Mesenchymal stem cell (in vitro differentiated cells and primary cell): Measurements from ENCODE around the gene SERPINF2.

Experiments
- DNase-seq: peaks from one replicate; pipeline ENCODE4 v3.0.0-alpha.2; 2013
- H2AFZ ChIP-seq: one replicate; pipeline ENCODE4 v1.6.1; 2013; ENCODE audit warnings: low read depth, mild to moderate bottlenecking, control low read depth, inconsistent platforms, low read length, moderate library complexity
- H2AK5ac ChIP-seq: 2 replicates; pipeline ENCODE4 v1.6.1; 2013; ENCODE audit warnings: low read length, moderate library complexity, mild to moderate bottlenecking, inconsistent platforms; ENCODE audit not compliant: severe bottlenecking
- H2BK120ac ChIP-seq: one replicate; pipeline ENCODE4 v1.6.1; 2013; ENCODE audit warnings: low read depth, mild to moderate bottlenecking, inconsistent platforms, low read length, moderate library complexity
- H2BK12ac ChIP-seq, 2 experiments: one replicate each; pipeline ENCODE4 v1.6.1; 2013; ENCODE audit warnings: inconsistent platforms in 2 of 2, low read length in 2 of 2, mild to moderate bottlenecking in 2 of 2, moderate library complexity in 2 of 2, control low read depth in 1 of 2
- H2BK15ac ChIP-seq: one replicate; pipeline ENCODE4 v1.6.1; 2013; ENCODE audit warnings: mild to moderate bottlenecking, low read depth, inconsistent platforms; ENCODE audit not compliant: poor library complexity, severe bottlenecking
- H2BK5ac ChIP-seq: 2 replicates; pipeline ENCODE4 v1.6.1; 2013; ENCODE audit warnings: low read depth, mild to moderate bottlenecking, low read length, control low read depth, inconsistent platforms; ENCODE audit not compliant: poor library complexity, severe bottlenecking
- H3K14ac ChIP-seq, 2 experiments: one replicate each; pipeline ENCODE4 v1.6.1; 2013; ENCODE audit warnings: inconsistent platforms in 2 of 2, low read length in 2 of 2, control low read depth in 1 of 2, mild to moderate bottlenecking in 1 of 2, moderate library complexity in 1 of 2
- H3K18ac ChIP-seq, 2 experiments: one replicate each; pipeline ENCODE4 v1.6.1; 2013; ENCODE audit warnings: inconsistent platforms in 2 of 2, low read length in 2 of 2, control low read depth in 1 of 2, low read depth in 1 of 2, mild to moderate bottlenecking in 1 of 2
- H3K23ac ChIP-seq, 2 experiments: one replicate each; pipeline ENCODE4 v1.6.1; 2013; ENCODE audit warnings: inconsistent platforms in 2 of 2, low read length in 2 of 2, mild to moderate bottlenecking in 2 of 2, moderate library complexity in 2 of 2, control low read depth in 1 of 2
- H3K27ac ChIP-seq: 2 replicates; pipeline ENCODE4 v1.5.1; 2013; ENCODE audit warnings: mild to moderate bottlenecking, moderate library complexity, low read length, control low read depth, inconsistent platforms; ENCODE audit not compliant: poor library complexity, severe bottlenecking
- H3K27me3 ChIP-seq, 2 experiments: 2 replicates each; pipeline versions ENCODE4 v1.6.1 to v1.7.0; 2013; ENCODE audit warnings: low read length in 2 of 2, mild to moderate bottlenecking in 2 of 2, moderate library complexity in 2 of 2, control low read depth in 1 of 2, inconsistent platforms in 1 of 2; ENCODE audit not compliant: control insufficient read depth in 1 of 2, insufficient read depth in 1 of 2
- H3K36me3 ChIP-seq, 2 experiments: 2 replicates each; pipeline versions ENCODE4 v1.6.1 to v1.7.0; 2013; ENCODE audit warnings: low read length in 2 of 2, control low read depth in 1 of 2, inconsistent platforms in 1 of 2, low read depth in 1 of 2, mild to moderate bottlenecking in 1 of 2; ENCODE audit not compliant: insufficient read depth in 2 of 2, control insufficient read depth in 1 of 2
- H3K4ac ChIP-seq, 2 experiments: one replicate each; pipeline ENCODE4 v1.6.1; 2013; ENCODE audit warnings: inconsistent platforms in 2 of 2, low read length in 2 of 2, mild to moderate bottlenecking in 2 of 2, moderate library complexity in 2 of 2, control low read depth in 1 of 2, low read depth in 1 of 2
- H3K4me1 ChIP-seq: 2 replicates; pipeline ENCODE4 v1.6.1; 2013; ENCODE audit warnings: low read depth, low read length, control low read depth; ENCODE audit not compliant: control insufficient read depth, insufficient read depth
- H3K4me2 ChIP-seq: 2 replicates; pipeline ENCODE4 v1.6.1; 2013; ENCODE audit warnings: low read length, mild to moderate bottlenecking, inconsistent platforms; ENCODE audit not compliant: poor library complexity, severe bottlenecking
- H3K4me3 ChIP-seq, 2 experiments: 2 replicates each; pipeline versions ENCODE4 v1.5.1 to v1.7.0; 2013; ENCODE audit warnings: low read length in 2 of 2, mild to moderate bottlenecking in 2 of 2, control low read depth in 1 of 2, low read depth in 1 of 2; ENCODE audit not compliant: insufficient read depth in 1 of 2
- H3K79me1 ChIP-seq: replicated peaks from 2 replicates; pipeline ENCODE4 v1.6.1; 2013; ENCODE audit warnings: mild to moderate bottlenecking, control low read depth, low read length, inconsistent platforms; ENCODE audit not compliant: poor library complexity, severe bottlenecking
- H3K9ac ChIP-seq: 2 replicates; pipeline ENCODE4 v1.7.0; 2013; ENCODE audit warnings: mild to moderate bottlenecking, low read length, moderate library complexity
- H3K9me3 ChIP-seq: 2 replicates; pipeline ENCODE4 v1.7.0; 2013; ENCODE audit warnings: mild to moderate bottlenecking, low read length; ENCODE audit not compliant: control insufficient read depth
- H4K8ac ChIP-seq: one replicate; pipeline ENCODE4 v1.6.1; 2013; ENCODE audit warnings: inconsistent platforms, mild to moderate bottlenecking, low read length, moderate library complexity
- H4K91ac ChIP-seq: one replicate; pipeline ENCODE4 v1.6.1; 2013; ENCODE audit warnings: mild to moderate bottlenecking, low read length, inconsistent platforms
- WGBS: methylation state at CpG from one replicate; pipeline ENCODE4 v1.1.7; 2013; ENCODE audit warnings: mixed read lengths; 5-methylcytosine and 5-hydroxymethylcytosine counted together

Gene SERPINF2

GRCh38 chr17:1716076-1716911, 26.4 kb upstream of the SERPINF2 start:
- Histone ChIP-seq H3K4me3 (peak overlapping the region; percentile 85 to 92), H3K9me3 (no peaks in the 10 kb centered on the region), H3K36me3 (peaks cover 28 to 30% of the 10 kb centered on the region in 2 experiments), H2BK5ac (peak overlapping the region; percentile 96), H3K23ac (peak overlapping the region; percentile 4 to 83), H3K79me1 (peaks cover 5% of the 10 kb centered on the region), H3K4ac (peak overlapping the region; percentile 54 to 99), H4K8ac (peak overlapping the region; percentile 64), H2BK15ac (peak overlapping the region; percentile 92), H3K14ac (peak overlapping the region in 1 of 2 experiments; percentile 98), H2BK120ac (peak overlapping the region; percentile 98), H2AFZ (peak overlapping the region; percentile 18), H4K91ac (peak overlapping the region; percentile 87), H3K9ac (peak overlapping the region; percentile 97), H2AK5ac (peak overlapping the region; percentile 73), H3K4me1 (peaks cover 27% of the 10 kb centered on the region), H3K18ac (peak overlapping the region; percentile 89 to 99), H3K27me3 (no peaks in the 10 kb centered on the region), H2BK12ac (peak overlapping the region; percentile 7 to 49), H3K27ac (peak overlapping the region; percentile 98), H3K4me2 (peak overlapping the region; percentile 54)
- DNase-seq: peak; percentile 100
- WGBS: under 1% methylated on average over 55 of the region's 70 CpGs

- Histone ChIP-seq H3K4me1 (peaks cover 27% of the 10 kb centered on the region), H3K27ac (peak overlapping the region; percentile 98), H3K9me3 (no peaks in the 10 kb centered on the region), H3K18ac (peak overlapping the region; percentile 89 to 96), H3K4me2 (peak overlapping the region; percentile 74), H3K4me3 (peak overlapping the region; percentile 63 to 80), H2BK15ac (peak overlapping the region; percentile 30), H2BK120ac (peak overlapping the region; percentile 94), H3K79me1 (peaks cover 5% of the 10 kb centered on the region), H3K27me3 (no peaks in the 10 kb centered on the region), H4K91ac (peak overlapping the region; percentile 93), H3K9ac (peak overlapping the region; percentile 97), H3K23ac (peak overlapping the region in 1 of 2 experiments; percentile 4), H2AFZ (no peak overlapping the region), H2AK5ac (peak overlapping the region; percentile 73), H3K36me3 (peaks cover 22 to 27% of the 10 kb centered on the region in 2 experiments), H4K8ac (peak overlapping the region; percentile 64), H3K4ac (peak overlapping the region; percentile 54 to 99), H2BK5ac (peak overlapping the region; percentile 96), H2BK12ac (peak overlapping the region; percentile 49 to 60), H3K14ac (no peak overlapping the region)
- 0% methylated on average over 4 of the region's 13 CpGs for WGBS
- peak; percentile 100 for DNase-seq
These were observed 25.6 kb upstream of the SERPINF2 start for GRCh38 chr17:1716912-1717695.

- Histone ChIP-seq H3K23ac (no peak overlapping the region), H3K9ac (peak overlapping the region; percentile 34), H2AK5ac (peak overlapping the region; percentile 76), H3K27me3 (no peaks in the 10 kb centered on the region), H3K79me1 (peaks cover 5% of the 10 kb centered on the region), H4K8ac (peak overlapping the region; percentile 87), H2BK12ac (peak overlapping the region; percentile 60 to 100), H3K4me2 (no peak overlapping the region), H3K14ac (no peak overlapping the region), H4K91ac (peak overlapping the region; percentile 96), H3K9me3 (no peaks in the 10 kb centered on the region), H2AFZ (no peak overlapping the region), H3K4ac (peak overlapping the region; percentile 10 to 97), H2BK120ac (peak overlapping the region; percentile 86), H3K18ac (peak overlapping the region; percentile 69 to 96), H2BK5ac (no peak overlapping the region), H3K36me3 (peaks cover 7 to 13% of the 10 kb centered on the region in 2 experiments), H3K4me1 (peaks cover 17% of the 10 kb centered on the region), H2BK15ac (peak overlapping the region; percentile 99), H3K4me3 (no peak overlapping the region), H3K27ac (peak overlapping the region; percentile 24)
- whole genome bisulfite sequencing: 92% methylated on average over 18 of the region's 19 CpGs
- no peak for DNase-seq
These were observed 24.1 kb upstream of the SERPINF2 start for GRCh38 chr17:1718362-1719165.
